Neural cell (in vitro differentiated cells): ENCODE measurements around the gene ZNF407. TPM values are rescaled to one million over a fixed set of nuclear protein-coding genes. Genes with fewer than 3 reads are reported as not detected.

Experiments
- H2AFZ ChIP-seq: fragments of 200-600, 300-800 bp; sonication (generic), shearing (Covaris generic); 2 replicates; pipeline ENCODE4 v1.6.0; 2014; ENCODE audit warnings: low read depth, mild to moderate bottlenecking, antibody characterized with exemption, low read length, moderate library complexity
- H3F3A ChIP-seq: fragments of 200-600 bp; shearing (Covaris generic); 2 replicates; pipeline ENCODE4 v1.6.1; 2016; ENCODE audit warnings: mild to moderate bottlenecking, moderate library complexity, mixed read lengths, antibody characterized with exemption, low read length; ENCODE audit not compliant: insufficient read depth, poor library complexity, severe bottlenecking
- H3K27ac ChIP-seq: fragments of 200-600, 300-800 bp; sonication (generic), shearing (Covaris generic); 2 replicates; pipeline ENCODE4 v1.5.1; 2014; ENCODE audit warnings: mild to moderate bottlenecking, low read length, moderate library complexity
- H3K27me3 ChIP-seq: fragments of 300-800, 200-600 bp; sonication (generic), shearing (Covaris generic); 2 replicates; pipeline ENCODE4 v1.6.0; 2014; ENCODE audit warnings: mild to moderate bottlenecking, low read depth, low read length, moderate library complexity; ENCODE audit not compliant: insufficient read depth
- H3K36me3 ChIP-seq: fragments of 300-800, 200-600 bp; sonication (generic), shearing (Covaris generic); 2 replicates; pipeline ENCODE4 v1.5.1; 2014; ENCODE audit warnings: mild to moderate bottlenecking, antibody characterized with exemption, low read length, moderate library complexity; ENCODE audit not compliant: insufficient read depth
- H3K4me2 ChIP-seq: fragments of 300-800, 200-600 bp; sonication (generic), shearing (Covaris generic); 2 replicates; pipeline ENCODE4 v1.6.0; 2014; ENCODE audit warnings: mild to moderate bottlenecking, low read length
- H3K4me3 ChIP-seq: fragments of 300-800, 200-600 bp; sonication (generic), shearing (Covaris generic); 2 replicates; pipeline ENCODE4 v1.5.1; 2014; ENCODE audit warnings: mild to moderate bottlenecking, low read length, moderate library complexity
- H3K79me2 ChIP-seq: fragments of 200-600 bp; shearing (Covaris generic); replicated peaks from 2 replicates; pipeline ENCODE4 v1.6.0; 2014; ENCODE audit warnings: mild to moderate bottlenecking, low read length, moderate library complexity; ENCODE audit not compliant: insufficient read depth
- H3K9ac ChIP-seq: fragments of 300-800, 200-600 bp; sonication (generic), shearing (Covaris generic); 2 replicates; pipeline ENCODE4 v1.6.1; 2016; ENCODE audit warnings: mild to moderate bottlenecking, low read length, mixed read lengths
- H3K9me2 ChIP-seq: fragments of 200-600 bp; shearing (Covaris generic); 2 replicates; pipeline ENCODE4 v1.6.1; 2016; ENCODE audit warnings: mild to moderate bottlenecking, low read length, mixed read lengths; ENCODE audit not compliant: insufficient read depth
- H3K9me3 ChIP-seq: fragments of 200-600, 300-800 bp; sonication (generic), shearing (Covaris generic); 2 replicates; pipeline ENCODE4 v1.6.1; 2016; ENCODE audit warnings: mild to moderate bottlenecking, mixed run types, low read length, moderate library complexity, mixed read lengths
- H4K20me1 ChIP-seq: fragments of 200-600 bp; shearing (Covaris generic); 2 replicates; pipeline ENCODE4 v1.6.1; 2016; ENCODE audit warnings: mild to moderate bottlenecking, mixed run types; ENCODE audit not compliant: insufficient read depth
- CTCF ChIP-seq: fragments of 450-650 bp; IDR thresholded peaks from 2 replicates; pipeline ENCODE4 v1.5.1; 2014; ENCODE audit warnings: antibody characterized with exemption, mild to moderate bottlenecking, moderate library complexity; ENCODE audit not compliant: poor library complexity, severe bottlenecking
- EP300 ChIP-seq: fragments of 450-650 bp; conservative IDR thresholded peaks from 2 replicates; pipeline ENCODE4 v1.6.1; 2014; ENCODE audit warnings: antibody characterized with exemption, mild to moderate bottlenecking, moderate library complexity; ENCODE audit not compliant: poor library complexity, severe bottlenecking
- EZH2 ChIP-seq: fragments of 200-600, 300-800 bp; shearing (Covaris generic), sonication (generic); IDR thresholded peaks from 2 replicates; pipeline ENCODE4 v1.6.1; 2014; ENCODE audit warnings: antibody characterized with exemption, low read length, borderline replicate concordance, mild to moderate bottlenecking; ENCODE audit not compliant: insufficient read depth, poor library complexity, severe bottlenecking
- MXI1 ChIP-seq: fragments of 450-650 bp; conservative IDR thresholded peaks from 2 replicates; pipeline ENCODE4 v1.6.1; 2014; ENCODE audit warnings: antibody characterized with exemption, mild to moderate bottlenecking; ENCODE audit not compliant: poor library complexity, severe bottlenecking
- POLR2AphosphoS5 ChIP-seq: IDR thresholded peaks from 2 replicates; pipeline ENCODE4 v1.6.1; 2012
- RAD21 ChIP-seq: fragments of 450-650 bp; conservative IDR thresholded peaks from 2 replicates; pipeline ENCODE4 v1.6.1; 2014; ENCODE audit warnings: antibody characterized with exemption, mild to moderate bottlenecking, moderate library complexity
- REST ChIP-seq: IDR thresholded peaks from 2 replicates; pipeline ENCODE4 v1.6.1; 2012; ENCODE audit warnings: borderline replicate concordance
- SMC3 ChIP-seq: fragments of 450-650 bp; conservative IDR thresholded peaks from 2 replicates; pipeline ENCODE4 v1.6.1; 2014; ENCODE audit warnings: antibody characterized with exemption, mild to moderate bottlenecking, moderate library complexity; ENCODE audit not compliant: poor library complexity
- TAF1 ChIP-seq: IDR thresholded peaks from 2 replicates; pipeline ENCODE4 v1.6.1; 2012; ENCODE audit warnings: low read depth
- polyA plus RNA-seq: library from polyadenylated mRNA; depleted of rRNA; stranded (reverse); fragments of >200 nt; gene quantifications from 2 replicates; pipeline ENCODE4 v1.2.3, GENCODE V29; 2014

The ZNF407 gene
- polyA plus RNA-seq, 1 donor from 2014 or later = 2.9 TPM

- Histone ChIP-seq H3K9me3 (no peaks in the 10 kb centered on the region), H3K4me2 (no peak overlapping the region), H3F3A (no peaks in the 10 kb centered on the region), H2AFZ (no peak overlapping the region), H4K20me1 (no peaks in the 10 kb centered on the region), H3K9ac (no peak overlapping the region), H3K27ac (no peak overlapping the region), H3K36me3 (no peaks in the 10 kb centered on the region), H3K79me2 (no peaks in the 10 kb centered on the region), H3K9me2 (no peaks in the 10 kb centered on the region), H3K4me3 (no peak overlapping the region), H3K27me3 (no peaks in the 10 kb centered on the region)
- TF ChIP-seq POLR2AphosphoS5 = no peak
Measured at GRCh38 chr18:75110311-75110710, 512.6 kb downstream of the ZNF407 start.

- H3K9me3 ChIP-seq = no peaks in the 10 kb centered on the region
- no peak overlapping the region for H3K9ac ChIP-seq
- no peak overlapping the region for H2AFZ ChIP-seq
- no peaks in the 10 kb centered on the region for H3K27me3 ChIP-seq
- H3K79me2 ChIP-seq = no peaks in the 10 kb centered on the region
- H3K4me2 ChIP-seq = no peak overlapping the region
- H3K9me2 ChIP-seq = no peaks in the 10 kb centered on the region
- TF ChIP-seq POLR2AphosphoS5 = no peak
- H3K4me3 ChIP-seq = no peak overlapping the region
- no peaks in the 10 kb centered on the region for H4K20me1 ChIP-seq
- no peak overlapping the region for H3K27ac ChIP-seq
- H3F3A ChIP-seq = no peaks in the 10 kb centered on the region
- no peaks in the 10 kb centered on the region for H3K36me3 ChIP-seq
Measured at GRCh38 chr18:75110846-75111415, 513.3 kb downstream of the ZNF407 start.

- no peaks in the 10 kb centered on the region for H3K27me3 ChIP-seq
- no peak overlapping the region for H2AFZ ChIP-seq
- no peaks in the 10 kb centered on the region for H4K20me1 ChIP-seq
- no peak for TF ChIP-seq TAF1
- no peak for TF ChIP-seq RAD21
- TF ChIP-seq REST = no peak
- no peak for TF ChIP-seq EZH2
- TF ChIP-seq POLR2AphosphoS5 = no peak
- TF ChIP-seq EP300 = no peak
- TF ChIP-seq SMC3 = no peak
- TF ChIP-seq MXI1 = no peak
- no peak for TF ChIP-seq CTCF
- no peaks in the 10 kb centered on the region for H3K9me3 ChIP-seq
- H3F3A ChIP-seq = no peaks in the 10 kb centered on the region
- H3K27ac ChIP-seq = no peak overlapping the region
- no peaks in the 10 kb centered on the region for H3K36me3 ChIP-seq
- H3K9me2 ChIP-seq = no peaks in the 10 kb centered on the region
- no peaks in the 10 kb centered on the region for H3K79me2 ChIP-seq
- H3K9ac ChIP-seq = no peak overlapping the region
- H3K4me2 ChIP-seq = no peak overlapping the region
- no peak overlapping the region for H3K4me3 ChIP-seq
Measured at GRCh38 chr18:75111760-75112159, 514.1 kb downstream of the ZNF407 start.
